Loucy (cell line): ENCODE data around the gene CYFIP2.

Experiments
- EZH2phosphoT487 ChIP-seq: fragments of 200-600 bp; IDR thresholded peaks from 2 replicates; pipeline ENCODE4 v1.6.1; 2018; ENCODE audit warnings: antibody characterized with exemption, mild to moderate bottlenecking, moderate library complexity, borderline replicate concordance
- TF ChIP-seq, protein P1 (sequence below): fragments of 200-600 bp; sonication (generic); conservative IDR thresholded peaks from 2 replicates; pipeline ENCODE4 v1.5.1; 2014; ENCODE audit warnings: mild to moderate bottlenecking, antibody characterized with exemption, low read length

DNA sequence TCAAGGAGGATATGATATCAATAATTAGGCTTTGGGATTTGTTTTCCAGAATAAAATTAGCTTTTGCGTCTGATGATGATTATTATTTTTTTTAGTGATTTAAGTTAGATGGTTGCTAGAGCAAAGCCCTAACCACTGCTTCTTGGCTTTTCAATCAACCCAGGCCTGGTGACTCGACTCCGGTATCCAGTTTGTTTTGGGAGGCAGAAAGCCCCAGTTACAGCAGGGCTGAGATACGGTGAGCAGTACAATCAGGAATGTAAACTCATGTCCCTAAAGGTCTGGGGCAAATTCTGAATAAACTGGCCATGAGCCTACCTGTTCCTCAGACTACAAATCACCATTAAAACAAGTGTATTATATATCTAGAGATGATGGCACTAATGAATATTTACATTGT is 24.4 kb upstream of the CYFIP2 start:
- TF ChIP-seq, protein P1, sequence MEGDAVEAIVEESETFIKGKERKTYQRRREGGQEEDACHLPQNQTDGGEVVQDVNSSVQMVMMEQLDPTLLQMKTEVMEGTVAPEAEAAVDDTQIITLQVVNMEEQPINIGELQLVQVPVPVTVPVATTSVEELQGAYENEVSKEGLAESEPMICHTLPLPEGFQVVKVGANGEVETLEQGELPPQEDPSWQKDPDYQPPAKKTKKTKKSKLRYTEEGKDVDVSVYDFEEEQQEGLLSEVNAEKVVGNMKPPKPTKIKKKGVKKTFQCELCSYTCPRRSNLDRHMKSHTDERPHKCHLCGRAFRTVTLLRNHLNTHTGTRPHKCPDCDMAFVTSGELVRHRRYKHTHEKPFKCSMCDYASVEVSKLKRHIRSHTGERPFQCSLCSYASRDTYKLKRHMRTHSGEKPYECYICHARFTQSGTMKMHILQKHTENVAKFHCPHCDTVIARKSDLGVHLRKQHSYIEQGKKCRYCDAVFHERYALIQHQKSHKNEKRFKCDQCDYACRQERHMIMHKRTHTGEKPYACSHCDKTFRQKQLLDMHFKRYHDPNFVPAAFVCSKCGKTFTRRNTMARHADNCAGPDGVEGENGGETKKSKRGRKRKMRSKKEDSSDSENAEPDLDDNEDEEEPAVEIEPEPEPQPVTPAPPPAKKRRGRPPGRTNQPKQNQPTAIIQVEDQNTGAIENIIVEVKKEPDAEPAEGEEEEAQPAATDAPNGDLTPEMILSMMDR: no peak
- no peak for TF ChIP-seq EZH2phosphoT487
